Measurements from ENCODE around the gene PINLYP.
"Not testable (repeated sequence)": the region's sequence is repeated elsewhere in the genome, so short reads cannot be mapped to it uniquely, and the experiment has no call there.

The PINLYP gene

GRCh38 chr19:43541920-43542650 is 33.5 kb upstream of the PINLYP start:
- DNase-seq (ENCODE audit: low read depth in 2 of 2): no peak
- no peak overlapping the region for H3K4me3 ChIP-seq (replicated peaks in 1 of 2; ENCODE audit: low read depth in 2 of 2, low read length in 2 of 2)
- TF ChIP-seq CTCF (IDR thresholded peaks at IDR 0.05; ENCODE audit: low read depth, low read length): no peak

GRCh38 chr19:43544077-43544476 is 31.5 kb upstream of the PINLYP start:
- TF ChIP-seq CTCF (IDR thresholded peaks at IDR 0.05; ENCODE audit: low read depth, low read length): no peak
- no peak overlapping the region for H3K4me3 ChIP-seq (replicated peaks in 1 of 2; ENCODE audit: low read depth in 2 of 2, low read length in 2 of 2)
- DNase-seq (ENCODE audit: low read depth in 2 of 2): no peak

GRCh38 chr19:43545276-43545675 is 30.3 kb upstream of the PINLYP start:
- no peak overlapping the region for H3K4me3 ChIP-seq (replicated peaks in 1 of 2; ENCODE audit: low read depth in 2 of 2, low read length in 2 of 2)
- DNase-seq (ENCODE audit: low read depth in 2 of 2): no peak
- no peak for TF ChIP-seq CTCF (IDR thresholded peaks at IDR 0.05; ENCODE audit: low read depth, low read length)

GRCh38 chr19:43545981-43546380 is 29.6 kb upstream of the PINLYP start:
- no peak for DNase-seq (ENCODE audit: low read depth in 2 of 2)
- TF ChIP-seq CTCF (IDR thresholded peaks at IDR 0.05; ENCODE audit: low read depth, low read length): no peak
- H3K4me3 ChIP-seq (replicated peaks in 1 of 2; ENCODE audit: low read depth in 2 of 2, low read length in 2 of 2): no peak overlapping the region

- TF ChIP-seq CTCF (IDR thresholded peaks at IDR 0.05; ENCODE audit: low read depth, low read length): no peak
- DNase-seq (ENCODE audit: low read depth in 2 of 2): no peak
These were observed 29.0 kb upstream of the PINLYP start for GRCh38 chr19:43546581-43546980.

GRCh38 chr19:43547926-43548325 is 27.7 kb upstream of the PINLYP start:
- H3K4me3 ChIP-seq (replicated peaks in 1 of 2; ENCODE audit: low read depth in 2 of 2, low read length in 2 of 2); DNase-seq (ENCODE audit: low read depth in 2 of 2): not testable (repeated sequence)

More at GRCh38 chr19:43546581-43546980, 29.0 kb upstream of the PINLYP start:
- H3K4me3 ChIP-seq (replicated peaks in 1 of 2; ENCODE audit: low read depth in 2 of 2, low read length in 2 of 2): no peak overlapping the region

- no peak for TF ChIP-seq CTCF (IDR thresholded peaks at IDR 0.05; ENCODE audit: low read depth, low read length)
- no peak overlapping the region for H3K4me3 ChIP-seq (replicated peaks in 1 of 2; ENCODE audit: low read depth in 2 of 2, low read length in 2 of 2)
- DNase-seq (ENCODE audit: low read depth in 2 of 2): no peak
These were observed 26.9 kb upstream of the PINLYP start for GRCh38 chr19:43548706-43549105.
